Hepatocyte (in vitro differentiated cells): Measurements from ENCODE around the gene BBIP1. TPM values are rescaled to one million over a fixed set of nuclear protein-coding genes. Genes with fewer than 3 reads are reported as not detected.

ENCODE experiments used
- DNase-seq: peaks from one replicate; pipeline ENCODE4 v3.0.0-alpha.2; 2016; ENCODE audit warnings: low spot score
- H2AFZ ChIP-seq: fragments of 200-600 bp; sonication (generic); 2 replicates; pipeline ENCODE4 v1.6.0; 2016; ENCODE audit warnings: antibody characterized with exemption, mild to moderate bottlenecking
- H3K27ac ChIP-seq: fragments of 200-600 bp; sonication (generic); 2 replicates; pipeline ENCODE4 v1.5.1; 2016; ENCODE audit warnings: mild to moderate bottlenecking
- H3K27me3 ChIP-seq: fragments of 200-600 bp; sonication (generic); 2 replicates; pipeline ENCODE4 v1.6.1; 2016
- H3K36me3 ChIP-seq: fragments of 200-600 bp; sonication (generic); replicated peaks from 2 replicates; pipeline ENCODE4 v1.5.1; 2016; ENCODE audit warnings: low read depth; ENCODE audit not compliant: insufficient read depth
- H3K4me1 ChIP-seq: fragments of 200-600 bp; sonication (generic); 2 replicates; pipeline ENCODE4 v1.5.1; 2016; ENCODE audit warnings: mild to moderate bottlenecking, moderate library complexity; ENCODE audit not compliant: insufficient read depth
- H3K4me2 ChIP-seq: fragments of 200-600 bp; sonication (generic); 2 replicates; pipeline ENCODE4 v1.6.0; 2016
- H3K4me3 ChIP-seq: fragments of 200-600 bp; sonication (generic); 2 replicates; pipeline ENCODE4 v1.5.1; 2016; ENCODE audit warnings: mild to moderate bottlenecking
- H3K79me2 ChIP-seq: fragments of 200-600 bp; sonication (generic); 2 replicates; pipeline ENCODE4 v1.6.0; 2017; ENCODE audit warnings: mild to moderate bottlenecking
- H3K9me2 ChIP-seq: fragments of 200-600 bp; sonication (generic); replicated peaks from 2 replicates; pipeline ENCODE4 v1.6.0; 2017; ENCODE audit warnings: mild to moderate bottlenecking; ENCODE audit not compliant: insufficient read depth
- H3K9me3 ChIP-seq: fragments of 200-600 bp; sonication (generic); 2 replicates; pipeline ENCODE4 v1.5.1; 2016; ENCODE audit warnings: low read depth, mild to moderate bottlenecking
- H4K20me1 ChIP-seq: fragments of 200-600 bp; sonication (generic); 2 replicates; pipeline ENCODE4 v1.6.0; 2016; ENCODE audit warnings: mild to moderate bottlenecking; ENCODE audit not compliant: insufficient read depth, poor library complexity, severe bottlenecking
- EZH2 ChIP-seq: fragments of 200-600 bp; sonication (generic); IDR thresholded peaks from 2 replicates; pipeline ENCODE4 v1.6.1; 2016; ENCODE audit warnings: antibody characterized with exemption, mild to moderate bottlenecking, borderline replicate concordance
- EZH2phosphoT487 ChIP-seq: fragments of 200-600 bp; sonication (generic); IDR thresholded peaks from one replicate; pipeline ENCODE4 v1.6.1; 2018; ENCODE audit warnings: antibody characterized with exemption, mild to moderate bottlenecking, low read depth, moderate library complexity; ENCODE audit not compliant: unreplicated experiment, severe bottlenecking
- WGBS: methylation state at CpG from one replicate; pipeline ENCODE4 v1.1.6; 2016; ENCODE audit warnings: low lambda C conversion rate; ENCODE audit errors: missing lambda C conversion rate; 5-methylcytosine and 5-hydroxymethylcytosine counted together
- polyA plus RNA-seq: library from polyadenylated mRNA; unstranded; fragments of >200 nt; fragmentation: Nextera tagmentation; extraction: Ambion mirVana; gene quantifications from 2 replicates; pipeline ENCODE4 v1.2.1, GENCODE V29; 2016
- total RNA-seq: library from RNA; depleted of rRNA; stranded (reverse); fragments of >200 nt; gene quantifications from 2 replicates; pipeline ENCODE4 v1.2.3, GENCODE V29; 2014
- TF ChIP-seq, protein P1 (sequence below): fragments of 200-600 bp; sonication (generic); IDR thresholded peaks from 2 replicates; pipeline ENCODE4 v1.5.1; 2016; ENCODE audit warnings: antibody characterized with exemption, mild to moderate bottlenecking; ENCODE audit not compliant: poor library complexity

Gene BBIP1
- total and polyA plus RNA-seq, 2 experiments from 2014 or later, result 21.5 to 47.9 TPM

DNA sequence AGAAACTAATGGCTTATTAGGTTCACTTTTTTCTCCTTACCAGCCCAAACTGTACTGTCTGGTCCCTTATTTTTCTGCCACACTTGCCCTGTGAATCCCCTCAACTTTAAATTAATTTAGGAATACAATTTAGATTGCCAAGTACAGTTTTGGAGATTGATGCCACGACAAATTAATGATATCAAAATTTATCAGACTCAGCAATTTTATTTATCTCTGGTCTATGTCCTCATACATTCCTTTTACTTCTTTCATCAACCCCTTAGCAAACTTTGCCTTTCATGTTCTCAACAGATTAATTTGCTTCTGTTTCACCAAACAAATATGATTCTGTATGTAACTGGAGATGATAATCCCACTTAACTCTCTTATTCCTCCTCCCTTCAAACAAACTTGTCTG is 38.6 kb upstream of the BBIP1 start:
- peaks cover 96% of the 10 kb centered on the region for H3K79me2 ChIP-seq
- peaks cover 51% of the 10 kb centered on the region for H4K20me1 ChIP-seq
- WGBS, result 96% methylated on average over 1 of the region's 1 CpG

GRCh38 chr10:110951381-110951780 is 32.4 kb upstream of the BBIP1 start:
- H3K27ac ChIP-seq, result no peak overlapping the region
- WGBS, result over 99% methylated on average over 4 of the region's 4 CpGs
- H3K9me2 ChIP-seq, result no peaks in the 10 kb centered on the region
- H3K9me3 ChIP-seq, result no peaks in the 10 kb centered on the region
- DNase-seq, result no peak
- no peak overlapping the region for H3K4me2 ChIP-seq
- peaks cover 95% of the 10 kb centered on the region for H3K79me2 ChIP-seq
- peaks cover 21% of the 10 kb centered on the region for H4K20me1 ChIP-seq
- H3K4me1 ChIP-seq, result no peaks in the 10 kb centered on the region
- TF ChIP-seq, protein P1, sequence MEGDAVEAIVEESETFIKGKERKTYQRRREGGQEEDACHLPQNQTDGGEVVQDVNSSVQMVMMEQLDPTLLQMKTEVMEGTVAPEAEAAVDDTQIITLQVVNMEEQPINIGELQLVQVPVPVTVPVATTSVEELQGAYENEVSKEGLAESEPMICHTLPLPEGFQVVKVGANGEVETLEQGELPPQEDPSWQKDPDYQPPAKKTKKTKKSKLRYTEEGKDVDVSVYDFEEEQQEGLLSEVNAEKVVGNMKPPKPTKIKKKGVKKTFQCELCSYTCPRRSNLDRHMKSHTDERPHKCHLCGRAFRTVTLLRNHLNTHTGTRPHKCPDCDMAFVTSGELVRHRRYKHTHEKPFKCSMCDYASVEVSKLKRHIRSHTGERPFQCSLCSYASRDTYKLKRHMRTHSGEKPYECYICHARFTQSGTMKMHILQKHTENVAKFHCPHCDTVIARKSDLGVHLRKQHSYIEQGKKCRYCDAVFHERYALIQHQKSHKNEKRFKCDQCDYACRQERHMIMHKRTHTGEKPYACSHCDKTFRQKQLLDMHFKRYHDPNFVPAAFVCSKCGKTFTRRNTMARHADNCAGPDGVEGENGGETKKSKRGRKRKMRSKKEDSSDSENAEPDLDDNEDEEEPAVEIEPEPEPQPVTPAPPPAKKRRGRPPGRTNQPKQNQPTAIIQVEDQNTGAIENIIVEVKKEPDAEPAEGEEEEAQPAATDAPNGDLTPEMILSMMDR, result no peak
- TF ChIP-seq EZH2phosphoT487 (no peak), EZH2 (no peak)
- no peaks in the 10 kb centered on the region for H3K27me3 ChIP-seq
- no peak overlapping the region for H3K4me3 ChIP-seq
- no peak overlapping the region for H2AFZ ChIP-seq
- H3K36me3 ChIP-seq, result no peaks in the 10 kb centered on the region

More for the DNA sequence above, 38.6 kb upstream of the BBIP1 start:
- Histone ChIP-seq H3K27me3 (no peaks in the 10 kb centered on the region), H3K4me3 (no peak overlapping the region), H3K4me1 (peaks cover 6% of the 10 kb centered on the region), H3K4me2 (no peak overlapping the region), H3K9me3 (no peaks in the 10 kb centered on the region), H3K27ac (no peak overlapping the region), H3K9me2 (no peaks in the 10 kb centered on the region), H2AFZ (no peak overlapping the region), H3K36me3 (no peaks in the 10 kb centered on the region)
- no peak for DNase-seq
- TF ChIP-seq, protein P1, result no peak
- no peak for TF ChIP-seq EZH2
- TF ChIP-seq EZH2phosphoT487, result no peak

DNA sequence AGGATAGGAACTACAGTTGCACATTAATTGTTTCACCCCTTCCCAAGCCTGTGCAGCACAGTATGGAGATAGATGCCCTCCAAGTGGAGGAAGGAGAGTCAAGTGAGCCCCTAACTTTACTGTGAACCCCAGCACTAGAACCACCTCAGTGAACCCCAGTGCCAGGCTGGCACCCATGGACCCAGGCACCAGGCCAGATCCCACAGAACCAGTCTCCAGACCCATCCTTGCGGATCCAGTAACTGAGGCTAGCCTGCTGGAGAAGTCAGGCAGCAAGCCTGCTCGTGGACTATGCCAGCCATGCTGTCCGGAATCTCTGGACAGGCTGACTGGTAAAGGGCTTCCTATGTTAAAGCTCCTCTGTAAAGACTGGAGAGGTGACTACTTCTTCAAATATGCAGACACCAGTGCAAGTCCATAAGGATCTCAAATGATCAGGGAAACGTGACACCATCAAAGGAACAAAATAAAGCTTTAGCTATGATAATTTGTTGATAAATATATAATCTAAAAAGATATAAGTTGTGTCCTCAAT is 28.1 kb upstream of the BBIP1 start:
- no peaks in the 10 kb centered on the region for H3K9me2 ChIP-seq
- TF ChIP-seq EZH2 (no peak), EZH2phosphoT487 (no peak)
- TF ChIP-seq, protein P1, result no peak
- no peaks in the 10 kb centered on the region for H3K9me3 ChIP-seq
- H3K4me3 ChIP-seq, result no peak overlapping the region
- no peak overlapping the region for H3K27ac ChIP-seq
- no peak for DNase-seq
- no peak overlapping the region for H3K4me2 ChIP-seq
- H3K27me3 ChIP-seq, result no peaks in the 10 kb centered on the region
- peaks cover 23% of the 10 kb centered on the region for H4K20me1 ChIP-seq
- H3K79me2 ChIP-seq, result peaks cover 97% of the 10 kb centered on the region
- H3K36me3 ChIP-seq, result no peaks in the 10 kb centered on the region
- H3K4me1 ChIP-seq, result no peaks in the 10 kb centered on the region
- no peak overlapping the region for H2AFZ ChIP-seq
- WGBS, result 78% methylated on average over 4 of the region's 4 CpGs

DNA sequence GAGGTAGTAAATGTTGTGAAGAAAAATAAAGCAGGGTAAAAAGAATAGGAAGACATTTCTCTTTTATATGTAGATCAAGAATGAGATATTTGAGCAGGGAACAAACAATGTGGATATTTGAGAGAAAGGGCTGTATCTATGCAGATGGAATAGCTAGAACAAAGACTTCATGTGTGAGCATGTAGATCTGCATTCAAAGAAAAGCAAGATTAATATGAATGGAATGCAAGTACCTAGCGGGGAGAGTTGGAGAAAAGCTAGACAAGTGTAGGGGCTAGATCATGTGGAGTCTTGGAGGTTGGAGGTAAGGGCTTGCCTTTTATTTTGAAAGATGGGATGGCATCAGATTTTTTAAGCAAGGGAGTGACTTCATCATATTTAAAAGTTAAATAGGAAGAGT is 27.5 kb upstream of the BBIP1 start:
- TF ChIP-seq EZH2phosphoT487 (no peak), EZH2 (no peak)
- TF ChIP-seq, protein P1, result no peak
- Histone ChIP-seq H4K20me1 (peaks cover 23% of the 10 kb centered on the region), H3K4me2 (no peak overlapping the region), H2AFZ (no peak overlapping the region), H3K4me3 (no peak overlapping the region), H3K27ac (no peak overlapping the region), H3K27me3 (no peaks in the 10 kb centered on the region), H3K4me1 (no peaks in the 10 kb centered on the region), H3K9me3 (no peaks in the 10 kb centered on the region), H3K9me2 (no peaks in the 10 kb centered on the region), H3K36me3 (no peaks in the 10 kb centered on the region), H3K79me2 (peaks cover 97% of the 10 kb centered on the region)
- WGBS, result 92% methylated on average over 1 of the region's 1 CpG
- no peak for DNase-seq
